Activated T-helper 2 cell treated with anti-CD3 and anti-CD28 coated beads, Interferon-gamma antibody, Interleukin-2, Interleukin-4, amounts not matched to agents 10 μg/mL and 5 μg/mL and 100 μg/mL, durations not matched to agents 14 hours and 24 hours and 36 hours (primary cell): ENCODE measurements around the gene RASGEF1C. TPM values are rescaled to one million over a fixed set of nuclear protein-coding genes. Genes with fewer than 3 reads are reported as not detected.

ENCODE experiments used
- DNase-seq: peaks from one replicate; pipeline ENCODE4 v3.0.0; 2021; ENCODE audit warnings: low spot score
- H3K27ac Mint-ChIP-seq: one replicate; pipeline ENCODE4 v1.8.0; 2021; ENCODE audit warnings: mixed read lengths
- H3K27me3 Mint-ChIP-seq: one replicate; pipeline ENCODE4 v1.8.0; 2021; ENCODE audit warnings: low read depth, mixed read lengths
- H3K36me3 Mint-ChIP-seq: one replicate; pipeline ENCODE4 v1.8.0; 2021; ENCODE audit warnings: low read depth, mixed read lengths
- H3K4me1 Mint-ChIP-seq: one replicate; pipeline ENCODE4 v1.8.0; 2021; ENCODE audit warnings: low read depth, mixed read lengths
- H3K4me3 Mint-ChIP-seq: one replicate; pipeline ENCODE4 v1.8.0; 2021; ENCODE audit warnings: low read depth, mild to moderate bottlenecking, moderate library complexity, mixed read lengths
- H3K9me3 Mint-ChIP-seq: one replicate; pipeline ENCODE4 v1.8.0; 2021; ENCODE audit warnings: mixed read lengths
- intact Hi-C: fragments of 100-400 bp; cut with micrococcal nuclease; formaldehyde crosslinking; loops from one replicate; pipeline ENCODE4 v1.15.1; 2023
- total RNA-seq: library from RNA; stranded (reverse); gene quantifications from 2 replicates; pipeline ENCODE4 v1.2.3, GENCODE V29; 2022

RASGEF1C gene
- total RNA-seq, 1 donor from 2014 or later = not detected

GRCh38 chr5:180193749-180194375, 15.1 kb downstream of the RASGEF1C start:
- Mint-ChIP-seq H3K27me3 (no peaks in the 10 kb centered on the region), H3K4me1 (no peaks in the 10 kb centered on the region), H3K27ac (no peak overlapping the region), H3K4me3 (no peak overlapping the region), H3K36me3 (no peaks in the 10 kb centered on the region), H3K9me3 (no peaks in the 10 kb centered on the region)
- no peak for DNase-seq
- intact Hi-C loops = no loop called here

- H3K27ac Mint-ChIP-seq = no peak overlapping the region
- H3K9me3 Mint-ChIP-seq = no peaks in the 10 kb centered on the region
- no peak for DNase-seq
- H3K4me1 Mint-ChIP-seq = no peaks in the 10 kb centered on the region
- H3K4me3 Mint-ChIP-seq = no peak overlapping the region
- intact Hi-C loops = no loop called here
- no peaks in the 10 kb centered on the region for H3K36me3 Mint-ChIP-seq
- no peaks in the 10 kb centered on the region for H3K27me3 Mint-ChIP-seq
These were observed 17.3 kb downstream of the RASGEF1C start for GRCh38 chr5:180191716-180192115.

DNA sequence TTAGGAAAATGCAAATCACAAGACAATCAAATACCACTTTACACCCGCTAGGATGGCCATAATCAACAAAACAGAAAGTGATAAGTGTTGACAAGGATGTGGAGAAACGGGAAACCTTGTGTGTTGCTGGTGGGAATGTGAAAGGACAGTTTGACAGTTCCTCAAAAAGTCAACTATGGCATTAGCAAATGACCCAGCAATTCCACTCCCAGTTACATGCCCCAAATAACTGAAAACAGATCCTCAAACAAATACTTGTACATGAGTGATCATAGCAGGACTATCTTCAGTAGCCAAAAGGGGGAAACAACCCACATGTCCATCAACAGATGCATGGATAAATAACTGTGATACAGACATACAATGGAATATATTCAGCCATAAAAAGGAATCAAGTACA, 21.2 kb downstream of the RASGEF1C start:
- DNase-seq = no peak
- no peaks in the 10 kb centered on the region for H3K36me3 Mint-ChIP-seq
- intact Hi-C loops = no loop called here
- no peaks in the 10 kb centered on the region for H3K27me3 Mint-ChIP-seq
- no peak overlapping the region for H3K4me3 Mint-ChIP-seq
- peaks cover 4% of the 10 kb centered on the region for H3K9me3 Mint-ChIP-seq
- H3K27ac Mint-ChIP-seq = no peak overlapping the region
- H3K4me1 Mint-ChIP-seq = no peaks in the 10 kb centered on the region

DNA sequence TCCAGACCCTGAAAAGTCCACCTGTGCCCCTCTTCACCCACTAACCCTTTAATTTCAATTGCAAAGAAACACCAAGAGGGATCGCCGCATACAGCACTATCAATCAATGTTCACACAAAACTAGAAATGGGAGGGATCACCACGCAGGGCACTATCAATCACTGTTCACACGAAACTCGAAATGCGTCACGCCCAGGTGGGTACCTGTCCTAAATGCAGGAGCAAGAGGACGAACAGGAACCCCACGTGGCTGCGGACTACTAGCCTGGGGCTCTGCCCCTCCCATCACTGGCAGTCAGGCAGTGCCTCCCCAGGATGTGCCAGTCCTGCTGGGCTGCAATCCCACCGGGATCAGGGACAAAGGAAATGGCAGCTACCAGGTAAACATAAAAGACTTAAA, 28.2 kb downstream of the RASGEF1C start:
- no peak for DNase-seq
- no peak overlapping the region for H3K27ac Mint-ChIP-seq
- no peak overlapping the region for H3K4me3 Mint-ChIP-seq
- no peaks in the 10 kb centered on the region for H3K36me3 Mint-ChIP-seq
- H3K4me1 Mint-ChIP-seq = no peaks in the 10 kb centered on the region
- intact Hi-C loops = no loop called here
- no peaks in the 10 kb centered on the region for H3K27me3 Mint-ChIP-seq
- H3K9me3 Mint-ChIP-seq = no peaks in the 10 kb centered on the region

- DNase-seq = no peak
- Mint-ChIP-seq H3K4me3 (no peak overlapping the region), H3K4me1 (no peaks in the 10 kb centered on the region), H3K27ac (no peak overlapping the region), H3K36me3 (no peaks in the 10 kb centered on the region), H3K9me3 (no peaks in the 10 kb centered on the region), H3K27me3 (no peaks in the 10 kb centered on the region)
- intact Hi-C loops = no loop called here
These were observed 28.6 kb downstream of the RASGEF1C start for GRCh38 chr5:180180421-180180820.

DNA sequence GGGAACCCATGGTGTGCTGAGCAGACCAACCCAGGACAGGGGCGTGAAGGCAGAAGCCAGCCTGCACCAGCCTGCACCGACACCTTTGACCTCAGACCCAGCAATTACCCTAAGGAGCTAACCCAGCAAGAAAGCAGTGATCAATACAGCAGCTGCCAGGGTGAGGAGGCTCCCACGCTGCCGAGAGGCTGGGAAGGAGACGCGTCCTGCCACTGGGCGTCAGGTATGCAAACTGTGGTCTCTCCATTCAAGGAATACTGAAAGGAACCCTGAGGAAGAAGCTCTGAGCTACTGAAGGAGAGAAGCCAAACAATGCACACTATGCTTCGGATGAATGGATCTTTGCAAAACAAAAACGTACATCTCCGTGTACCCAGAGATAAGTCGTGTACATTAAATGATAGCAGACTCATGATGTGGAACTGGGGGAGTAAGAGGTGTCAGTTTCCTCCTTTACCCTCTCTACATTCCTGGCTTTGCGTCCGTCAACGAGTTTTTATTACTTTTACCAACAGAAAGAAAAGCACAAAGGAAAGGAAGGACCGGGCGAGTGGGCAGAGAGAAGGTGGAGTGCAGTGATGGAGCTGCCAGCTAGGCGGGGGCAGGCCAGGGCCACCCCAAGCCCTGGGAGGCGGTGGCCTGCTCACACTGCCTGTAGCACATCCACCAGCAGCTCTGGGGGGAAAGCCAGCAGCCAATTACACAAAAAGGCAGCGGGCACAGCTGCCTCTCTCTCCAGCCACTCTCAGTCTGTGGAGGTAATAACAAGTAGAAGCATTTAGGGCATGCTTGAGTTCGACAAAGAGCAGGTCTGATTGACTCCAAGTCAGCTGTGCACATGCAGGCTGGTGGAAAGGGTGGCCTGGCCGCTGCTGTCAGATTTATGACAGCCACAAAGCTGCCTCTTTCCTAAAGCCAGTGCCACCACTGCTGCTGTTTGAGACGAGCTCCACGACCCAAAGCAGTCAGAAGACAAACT, 29.3 kb downstream of the RASGEF1C start:
- no peak overlapping the region for H3K4me3 Mint-ChIP-seq
- intact Hi-C loops = no loop called here
- no peaks in the 10 kb centered on the region for H3K27me3 Mint-ChIP-seq
- H3K4me1 Mint-ChIP-seq = no peaks in the 10 kb centered on the region
- no peaks in the 10 kb centered on the region for H3K36me3 Mint-ChIP-seq
- no peaks in the 10 kb centered on the region for H3K9me3 Mint-ChIP-seq
- no peak for DNase-seq
- H3K27ac Mint-ChIP-seq = no peak overlapping the region

GRCh38 chr5:180178531-180179441, 30.2 kb downstream of the RASGEF1C start:
- Mint-ChIP-seq H3K4me3 (no peak overlapping the region), H3K36me3 (no peaks in the 10 kb centered on the region), H3K4me1 (no peaks in the 10 kb centered on the region), H3K27me3 (no peaks in the 10 kb centered on the region), H3K9me3 (no peaks in the 10 kb centered on the region), H3K27ac (no peak overlapping the region)
- DNase-seq = no peak
- intact Hi-C loops = no loop called here

- H3K27ac Mint-ChIP-seq = no peak overlapping the region
- DNase-seq = no peak
- no peaks in the 10 kb centered on the region for H3K36me3 Mint-ChIP-seq
- intact Hi-C loops = no loop called here
- no peaks in the 10 kb centered on the region for H3K4me1 Mint-ChIP-seq
- H3K4me3 Mint-ChIP-seq = no peak overlapping the region
- no peaks in the 10 kb centered on the region for H3K9me3 Mint-ChIP-seq
- H3K27me3 Mint-ChIP-seq = no peaks in the 10 kb centered on the region
These were observed 32.8 kb downstream of the RASGEF1C start for GRCh38 chr5:180176191-180176590.

GRCh38 chr5:180175015-180175431, 34.0 kb downstream of the RASGEF1C start:
- Mint-ChIP-seq H3K4me1 (no peaks in the 10 kb centered on the region), H3K36me3 (no peaks in the 10 kb centered on the region), H3K27me3 (no peaks in the 10 kb centered on the region), H3K27ac (no peak overlapping the region), H3K9me3 (no peaks in the 10 kb centered on the region), H3K4me3 (no peak overlapping the region)
- intact Hi-C loops = no loop called here
- no peak for DNase-seq

DNA sequence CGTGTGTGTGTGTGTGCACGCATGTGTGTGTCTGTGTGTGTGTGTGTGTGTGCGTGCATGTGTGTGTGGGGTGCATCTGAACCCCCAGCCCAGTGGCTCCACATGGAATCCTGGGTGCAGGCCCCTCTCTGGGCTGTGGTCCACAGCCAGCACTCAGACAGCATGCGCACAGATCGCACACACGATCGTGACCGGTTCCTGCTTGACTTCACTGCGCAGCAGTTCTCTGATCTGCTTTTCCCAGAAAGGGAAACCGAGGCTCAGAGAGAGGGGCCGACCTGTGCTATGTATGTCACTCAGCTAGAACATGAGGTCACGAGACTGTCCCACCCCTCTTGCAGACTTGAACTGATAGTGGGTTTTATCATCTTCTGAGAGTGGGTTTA, 34.4 kb downstream of the RASGEF1C start:
- no peak for DNase-seq

GRCh38 chr5:180173875-180174586, 35.0 kb downstream of the RASGEF1C start:
- H3K4me3 Mint-ChIP-seq = no peak overlapping the region
- H3K4me1 Mint-ChIP-seq = no peaks in the 10 kb centered on the region
- no peak for DNase-seq
- H3K27ac Mint-ChIP-seq = no peak overlapping the region
- intact Hi-C loops = no loop called here
- H3K27me3 Mint-ChIP-seq = no peaks in the 10 kb centered on the region
- H3K36me3 Mint-ChIP-seq = no peaks in the 10 kb centered on the region
- no peaks in the 10 kb centered on the region for H3K9me3 Mint-ChIP-seq

More for the DNA sequence above, 34.4 kb downstream of the RASGEF1C start:
- Mint-ChIP-seq H3K27me3 (no peaks in the 10 kb centered on the region), H3K4me3 (no peak overlapping the region), H3K27ac (no peak overlapping the region), H3K9me3 (no peaks in the 10 kb centered on the region), H3K4me1 (no peaks in the 10 kb centered on the region), H3K36me3 (no peaks in the 10 kb centered on the region)
- intact Hi-C loops = no loop called here

- Mint-ChIP-seq H3K4me1 (no peaks in the 10 kb centered on the region), H3K27me3 (no peaks in the 10 kb centered on the region), H3K9me3 (no peaks in the 10 kb centered on the region), H3K4me3 (no peak overlapping the region), H3K27ac (no peak overlapping the region), H3K36me3 (no peaks in the 10 kb centered on the region)
- intact Hi-C loops = no loop called here
- no peak for DNase-seq
These were observed 35.8 kb downstream of the RASGEF1C start for GRCh38 chr5:180173198-180173544.
